Measurements from ENCODE around the gene CACNA1B. TPM values are rescaled to one million over a fixed set of nuclear protein-coding genes. Genes with fewer than 3 reads are reported as not detected.
A peak's percentile ranks its signal among the peaks of the same experiment; 100 is the strongest.

CACNA1B gene
- total and polyA plus RNA-seq, 8 donors = 0.03 to 2.2 (median 0.51) TPM; not detected in 2

DNA sequence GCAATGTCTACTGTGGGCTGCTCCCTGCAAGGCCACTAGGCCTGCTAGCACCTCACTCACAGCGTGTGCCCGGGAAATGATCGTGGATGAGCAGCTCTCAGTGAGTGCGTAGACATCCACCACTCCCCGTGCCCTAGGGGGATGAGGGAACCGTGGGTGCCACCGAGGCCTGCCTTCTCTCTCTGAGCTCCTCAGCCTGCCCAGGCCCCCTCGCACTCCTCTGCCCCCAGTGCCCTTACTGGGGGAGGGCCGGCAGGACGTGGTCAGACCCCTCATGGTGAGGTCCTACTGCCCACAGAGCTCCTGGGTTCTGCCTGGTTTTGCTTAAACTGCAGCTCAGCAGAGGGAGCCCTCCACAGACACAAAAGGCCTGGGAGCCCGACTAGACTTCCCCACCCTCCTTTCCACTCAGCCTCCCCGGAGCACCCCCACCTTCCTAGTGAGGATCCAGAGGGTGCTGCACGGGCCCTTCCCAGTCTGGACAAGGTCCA lies 220.0 kb downstream of the CACNA1B start:
- peak in 1 of 2 donors; percentile 17 for DNase-seq
- 74 to 83% (median 82%) methylated on average over 12 to 13 of the region's 13 CpGs for WGBS, 5 donors
- Histone ChIP-seq H3K9me3 (no peaks in the 10 kb centered on the region), H3K36me3 (no peaks in the 10 kb centered on the region), H3K4me1 (no peaks in the 10 kb centered on the region), H3K4me3 (no peak overlapping the region), H3K27me3 (peaks cover 0 to under 1% (median 0%) of the 10 kb centered on the region in 3 donors), H3K27ac (no peak overlapping the region)
- intact Hi-C loops (cut with DNase I; ENCODE audit: low total_unique reads) = no loop called here
- TF ChIP-seq, protein P1, sequence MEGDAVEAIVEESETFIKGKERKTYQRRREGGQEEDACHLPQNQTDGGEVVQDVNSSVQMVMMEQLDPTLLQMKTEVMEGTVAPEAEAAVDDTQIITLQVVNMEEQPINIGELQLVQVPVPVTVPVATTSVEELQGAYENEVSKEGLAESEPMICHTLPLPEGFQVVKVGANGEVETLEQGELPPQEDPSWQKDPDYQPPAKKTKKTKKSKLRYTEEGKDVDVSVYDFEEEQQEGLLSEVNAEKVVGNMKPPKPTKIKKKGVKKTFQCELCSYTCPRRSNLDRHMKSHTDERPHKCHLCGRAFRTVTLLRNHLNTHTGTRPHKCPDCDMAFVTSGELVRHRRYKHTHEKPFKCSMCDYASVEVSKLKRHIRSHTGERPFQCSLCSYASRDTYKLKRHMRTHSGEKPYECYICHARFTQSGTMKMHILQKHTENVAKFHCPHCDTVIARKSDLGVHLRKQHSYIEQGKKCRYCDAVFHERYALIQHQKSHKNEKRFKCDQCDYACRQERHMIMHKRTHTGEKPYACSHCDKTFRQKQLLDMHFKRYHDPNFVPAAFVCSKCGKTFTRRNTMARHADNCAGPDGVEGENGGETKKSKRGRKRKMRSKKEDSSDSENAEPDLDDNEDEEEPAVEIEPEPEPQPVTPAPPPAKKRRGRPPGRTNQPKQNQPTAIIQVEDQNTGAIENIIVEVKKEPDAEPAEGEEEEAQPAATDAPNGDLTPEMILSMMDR (IDR thresholded peaks at IDR 0.05) = no peak
- TF ChIP-seq POLR2A (IDR thresholded peaks at IDR 0.05) (no peak), EP300 (IDR thresholded peaks at IDR 0.05) (no peak), POLR2AphosphoS5 (IDR thresholded peaks at IDR 0.05) (no peak)

DNA sequence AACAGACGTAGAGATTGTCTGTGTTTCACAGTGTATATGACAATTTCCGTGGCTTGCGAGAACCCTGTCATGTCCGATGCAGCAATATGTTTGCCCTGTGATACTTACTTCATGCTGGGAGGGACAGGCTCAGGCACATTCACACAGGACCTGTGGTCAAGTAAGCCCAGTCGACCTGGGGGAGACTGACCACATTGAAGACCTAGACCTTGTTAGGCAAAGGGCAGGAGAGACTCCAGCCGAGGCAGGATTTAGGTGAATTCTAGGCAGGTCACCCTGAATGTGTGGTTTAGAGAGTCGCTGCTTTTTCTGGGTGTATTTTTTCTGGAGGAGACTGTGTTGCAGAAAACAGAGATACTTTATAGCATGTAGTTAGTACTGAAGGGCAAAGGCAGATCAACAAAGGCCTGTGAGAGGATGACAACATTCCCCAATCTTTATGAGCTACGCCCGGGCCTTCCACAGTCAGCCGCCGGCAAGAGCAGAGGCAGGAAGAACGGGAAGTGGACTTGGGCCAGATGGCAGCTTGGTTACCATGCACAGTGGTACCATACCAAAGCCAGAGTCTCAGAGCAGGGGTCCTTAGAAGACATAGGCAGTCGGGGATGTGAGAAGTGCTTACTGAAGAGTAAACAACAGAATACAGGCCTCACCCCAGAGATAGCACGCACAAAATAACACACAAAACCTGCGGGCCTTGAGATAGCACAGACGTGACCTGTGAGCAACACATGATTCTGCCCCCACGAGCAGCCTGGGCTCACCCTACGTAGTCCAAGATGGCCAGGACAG lies 220.7 kb downstream of the CACNA1B start:
- Histone ChIP-seq H3K4me1 (no peaks in the 10 kb centered on the region), H3K9me3 (no peaks in the 10 kb centered on the region), H3K27ac (no peak overlapping the region), H3K27me3 (peaks cover 0 to 8% (median 0%) of the 10 kb centered on the region in 3 donors), H3K36me3 (no peaks in the 10 kb centered on the region), H3K4me3 (no peak overlapping the region)
- DNase-seq = peak in 1 of 2 donors; percentile 5
- WGBS, 5 donors = 65 to 77% (median 69%) methylated on average over 17 to 18 of the region's 18 CpGs
- TF ChIP-seq POLR2AphosphoS5 (IDR thresholded peaks at IDR 0.05) = no peak
- TF ChIP-seq EP300 (IDR thresholded peaks at IDR 0.05) = no peak
- TF ChIP-seq, protein P1 (IDR thresholded peaks at IDR 0.05) = no peak
- no peak for TF ChIP-seq POLR2A (IDR thresholded peaks at IDR 0.05)
- intact Hi-C loops (cut with DNase I; ENCODE audit: low total_unique reads) = no loop called here

DNA sequence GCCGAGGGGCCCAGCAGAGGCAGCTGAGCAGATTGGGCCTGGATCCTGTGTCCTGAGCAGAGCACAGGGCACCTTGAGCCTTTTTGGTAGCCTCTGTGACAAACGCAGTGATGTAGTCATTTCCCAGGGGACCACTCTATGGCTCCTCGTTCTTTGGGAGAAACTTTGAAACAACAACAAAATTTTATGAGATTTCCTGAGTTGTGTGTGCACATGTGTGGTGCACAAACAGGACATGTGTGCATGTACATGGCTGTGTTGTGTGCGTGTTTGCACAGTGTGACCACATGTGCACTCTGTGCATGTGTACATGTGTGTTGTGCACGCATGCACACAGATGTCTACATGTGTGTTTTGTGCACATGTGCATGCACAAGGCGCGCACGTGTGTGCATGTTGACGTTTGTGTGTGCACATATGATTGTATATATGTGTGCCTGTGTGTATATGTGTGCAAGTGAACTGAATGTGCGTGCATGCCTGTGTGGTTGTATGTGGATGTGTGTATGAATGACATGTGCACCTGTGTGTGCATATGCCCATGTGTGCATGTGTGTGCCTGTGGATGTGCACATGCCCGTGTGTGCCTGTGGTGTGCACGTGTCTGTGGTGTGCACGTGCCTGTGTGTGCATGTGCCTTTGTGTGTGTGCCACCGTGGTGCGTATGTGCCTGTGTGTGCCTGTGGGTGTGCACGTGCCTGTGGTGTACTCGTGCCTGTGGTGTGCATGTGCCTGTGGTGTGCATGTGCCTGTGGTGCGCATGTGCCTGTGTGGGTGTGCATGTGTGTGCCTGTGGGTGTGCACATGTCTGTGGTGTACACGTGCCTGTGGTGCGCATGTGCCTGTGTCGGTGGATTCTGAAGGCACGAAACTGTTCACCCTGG lies 221.6 kb downstream of the CACNA1B start:
- no peak for TF ChIP-seq POLR2A (IDR thresholded peaks at IDR 0.05)
- no peak for TF ChIP-seq POLR2AphosphoS5 (IDR thresholded peaks at IDR 0.05)
- intact Hi-C loops (cut with DNase I; ENCODE audit: low total_unique reads) = no loop called here
- Histone ChIP-seq H3K27me3 (peaks cover 0 to 16% (median under 1%) of the 10 kb centered on the region in 3 donors), H3K36me3 (no peaks in the 10 kb centered on the region), H3K9me3 (no peaks in the 10 kb centered on the region), H3K4me1 (no peaks in the 10 kb centered on the region), H3K4me3 (no peak overlapping the region), H3K27ac (no peak overlapping the region)
- WGBS, 5 donors = 88 to 94% (median 93%) methylated on average over 12 to 22 of the region's 22 CpGs
- peak in 1 of 2 donors; percentile 17 for DNase-seq

DNA sequence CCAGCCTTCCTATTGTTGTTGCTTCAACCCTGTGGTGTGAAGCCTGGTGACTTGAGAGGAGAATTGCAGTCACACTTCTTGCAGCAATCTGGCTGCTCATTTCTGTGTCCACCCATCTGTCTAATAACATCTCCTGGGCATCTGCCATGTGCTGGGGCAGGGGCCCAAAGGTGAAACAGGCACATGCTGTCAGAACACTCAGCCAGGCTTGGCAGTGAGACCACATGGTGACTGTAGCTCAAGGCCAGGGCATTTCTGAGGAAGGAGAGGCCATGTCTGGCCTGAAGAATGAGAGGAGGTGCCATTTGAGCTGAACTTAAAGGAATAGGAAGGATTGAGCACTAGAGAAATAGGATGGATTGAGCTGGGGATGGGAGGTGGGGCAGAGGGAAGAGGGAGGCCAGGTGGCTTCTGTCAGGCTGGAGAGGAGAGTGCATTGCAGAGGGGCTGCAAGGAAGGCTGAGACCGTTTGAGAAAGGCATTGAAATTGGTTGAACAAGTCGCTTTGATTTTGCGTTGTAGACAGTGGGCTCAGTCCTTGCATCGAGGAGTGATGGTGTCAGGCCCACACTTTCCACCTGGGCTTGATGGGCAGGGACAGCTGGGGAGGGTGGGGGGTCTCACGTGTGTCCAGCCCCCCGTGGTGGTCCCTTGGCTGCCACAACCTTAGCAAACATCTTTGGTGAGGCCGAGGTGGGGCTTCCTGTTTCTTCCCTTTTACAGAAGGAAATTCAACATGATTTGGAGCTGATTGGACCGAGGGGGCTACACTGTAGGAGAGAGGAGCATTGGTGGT lies 222.4 kb downstream of the CACNA1B start:
- H3K4me1 ChIP-seq = no peaks in the 10 kb centered on the region
- H3K27ac ChIP-seq = no peak overlapping the region
- no peak overlapping the region for H3K4me3 ChIP-seq
- H3K27me3 ChIP-seq = peaks cover 0 to 25% (median 9%) of the 10 kb centered on the region in 3 donors
- H3K36me3 ChIP-seq = no peaks in the 10 kb centered on the region
- TF ChIP-seq, protein P1 (IDR thresholded peaks at IDR 0.05) = no peak
- TF ChIP-seq POLR2AphosphoS5 (IDR thresholded peaks at IDR 0.05) (no peak), EP300 (IDR thresholded peaks at IDR 0.05) (no peak), POLR2A (IDR thresholded peaks at IDR 0.05) (no peak)
- DNase-seq = peak; percentile 7 to 14
- intact Hi-C loops (cut with DNase I; ENCODE audit: low total_unique reads) = no loop called here
- H3K9me3 ChIP-seq = no peaks in the 10 kb centered on the region
- WGBS, 5 donors = 55 to 72% (median 58%) methylated on average over 8 of the region's 8 CpGs
